ENCODE results near the gene PSMD11. TPM values are rescaled to one million over a fixed set of nuclear protein-coding genes. Genes with fewer than 3 reads are reported as not detected.

The PSMD11 gene
- total and polyA plus RNA-seq, 2 of the 13 experiments (the other 11 are each of a cell fraction or from before 2014, with no cell fraction given) = 69.8 to 152 TPM

DNA sequence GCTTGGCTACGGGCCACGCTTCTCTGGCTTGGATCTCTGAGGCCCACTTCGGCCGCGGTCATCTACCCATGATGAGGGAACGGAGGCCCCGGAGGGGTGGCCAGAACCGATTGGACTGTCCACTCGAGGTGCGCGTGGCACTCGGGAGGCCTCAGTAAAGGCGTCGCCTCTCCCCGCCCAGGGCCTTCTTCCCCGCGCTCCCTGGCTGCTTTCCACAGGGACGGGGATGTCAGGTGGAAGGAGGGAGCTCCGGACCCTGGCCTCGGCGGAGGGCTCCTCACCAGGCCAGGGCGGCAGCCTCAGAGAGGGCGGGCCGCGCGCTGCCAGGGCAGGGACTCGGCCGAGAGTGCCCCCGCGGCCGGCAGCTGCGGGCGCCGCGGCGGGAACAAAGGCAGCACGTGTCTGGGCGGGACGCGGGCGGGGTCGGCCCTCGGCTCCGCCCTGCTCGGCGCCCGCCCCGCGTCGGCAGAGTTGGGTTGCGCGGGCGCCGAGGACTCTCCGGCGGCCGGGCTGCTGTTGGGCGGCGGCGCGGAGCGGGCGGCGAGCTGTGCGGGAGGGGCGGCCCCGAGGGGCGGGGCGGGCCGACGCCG, 41.9 kb downstream of the PSMD11 start (continued):
- TF ChIP-seq SSRP1 (CRISPR knock-in tag; IDR thresholded peaks at IDR 0.05) = no peak
- TF ChIP-seq WIZ (CRISPR knock-in tag; IDR thresholded peaks at IDR 0.05) = no peak
- TF ChIP-seq ZNF564 (CRISPR knock-in tag; IDR thresholded peaks at IDR 0.05) = peak; percentile 66
- TF ChIP-seq KAT8 (CRISPR knock-in tag; IDR thresholded peaks at IDR 0.05) = no peak
- peak; percentile 67; the same call in 1 of the 2 replicates for TF ChIP-seq ZNF138 (CRISPR knock-in tag; IDR thresholded peaks at IDR 0.05; ENCODE audit: low read depth)
- no peak for TF ChIP-seq RFXANK (CRISPR knock-in tag; IDR thresholded peaks at IDR 0.05)
- TF ChIP-seq SAP130 (CRISPR knock-in tag; IDR thresholded peaks at IDR 0.05; ENCODE audit: low read depth) = peak; percentile 46
- no peak for TF ChIP-seq HNRNPK (IDR thresholded peaks at IDR 0.05; ENCODE audit: low read depth, low read length, poor library complexity, severe bottlenecking)
- TF ChIP-seq, protein P1, sequence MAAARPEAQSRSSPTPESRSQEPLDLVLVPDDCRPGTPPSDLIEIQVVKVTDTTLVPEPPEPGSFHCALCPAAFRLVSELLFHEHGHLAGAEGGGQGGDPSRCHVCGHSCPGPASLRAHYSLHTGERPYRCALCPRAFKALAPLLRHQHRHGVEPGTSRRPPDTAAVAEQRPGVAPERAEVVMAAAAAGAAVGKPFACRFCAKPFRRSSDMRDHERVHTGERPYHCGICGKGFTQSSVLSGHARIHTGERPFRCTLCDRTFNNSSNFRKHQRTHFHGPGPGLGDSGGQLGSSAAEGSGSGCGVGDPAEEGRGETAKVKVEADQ (CRISPR knock-in tag; IDR thresholded peaks at IDR 0.05; ENCODE audit: borderline replicate concordance) = no peak
- peak; percentile 82; the same call in 1 of the 2 replicates for TF ChIP-seq ZNF772 (CRISPR knock-in tag; IDR thresholded peaks at IDR 0.05)
- TF ChIP-seq, protein P2, sequence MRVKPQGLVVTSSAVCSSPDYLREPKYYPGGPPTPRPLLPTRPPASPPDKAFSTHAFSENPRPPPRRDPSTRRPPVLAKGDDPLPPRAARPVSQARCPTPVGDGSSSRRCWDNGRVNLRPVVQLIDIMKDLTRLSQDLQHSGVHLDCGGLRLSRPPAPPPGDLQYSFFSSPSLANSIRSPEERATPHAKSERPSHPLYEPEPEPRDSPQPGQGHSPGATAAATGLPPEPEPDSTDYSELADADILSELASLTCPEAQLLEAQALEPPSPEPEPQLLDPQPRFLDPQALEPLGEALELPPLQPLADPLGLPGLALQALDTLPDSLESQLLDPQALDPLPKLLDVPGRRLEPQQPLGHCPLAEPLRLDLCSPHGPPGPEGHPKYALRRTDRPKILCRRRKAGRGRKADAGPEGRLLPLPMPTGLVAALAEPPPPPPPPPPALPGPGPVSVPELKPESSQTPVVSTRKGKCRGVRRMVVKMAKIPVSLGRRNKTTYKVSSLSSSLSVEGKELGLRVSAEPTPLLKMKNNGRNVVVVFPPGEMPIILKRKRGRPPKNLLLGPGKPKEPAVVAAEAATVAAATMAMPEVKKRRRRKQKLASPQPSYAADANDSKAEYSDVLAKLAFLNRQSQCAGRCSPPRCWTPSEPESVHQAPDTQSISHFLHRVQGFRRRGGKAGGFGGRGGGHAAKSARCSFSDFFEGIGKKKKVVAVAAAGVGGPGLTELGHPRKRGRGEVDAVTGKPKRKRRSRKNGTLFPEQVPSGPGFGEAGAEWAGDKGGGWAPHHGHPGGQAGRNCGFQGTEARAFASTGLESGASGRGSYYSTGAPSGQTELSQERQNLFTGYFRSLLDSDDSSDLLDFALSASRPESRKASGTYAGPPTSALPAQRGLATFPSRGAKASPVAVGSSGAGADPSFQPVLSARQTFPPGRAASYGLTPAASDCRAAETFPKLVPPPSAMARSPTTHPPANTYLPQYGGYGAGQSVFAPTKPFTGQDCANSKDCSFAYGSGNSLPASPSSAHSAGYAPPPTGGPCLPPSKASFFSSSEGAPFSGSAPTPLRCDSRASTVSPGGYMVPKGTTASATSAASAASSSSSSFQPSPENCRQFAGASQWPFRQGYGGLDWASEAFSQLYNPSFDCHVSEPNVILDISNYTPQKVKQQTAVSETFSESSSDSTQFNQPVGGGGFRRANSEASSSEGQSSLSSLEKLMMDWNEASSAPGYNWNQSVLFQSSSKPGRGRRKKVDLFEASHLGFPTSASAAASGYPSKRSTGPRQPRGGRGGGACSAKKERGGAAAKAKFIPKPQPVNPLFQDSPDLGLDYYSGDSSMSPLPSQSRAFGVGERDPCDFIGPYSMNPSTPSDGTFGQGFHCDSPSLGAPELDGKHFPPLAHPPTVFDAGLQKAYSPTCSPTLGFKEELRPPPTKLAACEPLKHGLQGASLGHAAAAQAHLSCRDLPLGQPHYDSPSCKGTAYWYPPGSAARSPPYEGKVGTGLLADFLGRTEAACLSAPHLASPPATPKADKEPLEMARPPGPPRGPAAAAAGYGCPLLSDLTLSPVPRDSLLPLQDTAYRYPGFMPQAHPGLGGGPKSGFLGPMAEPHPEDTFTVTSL (CRISPR knock-in tag; IDR thresholded peaks at IDR 0.05; ENCODE audit: borderline replicate concordance) = no peak
- no peak for TF ChIP-seq POLR2AphosphoS2 (IDR thresholded peaks at IDR 0.05; ENCODE audit: low read depth, low read length)
- TF ChIP-seq HOXA9 (CRISPR knock-in tag; IDR thresholded peaks at IDR 0.05; ENCODE audit: borderline replicate concordance) = no peak
- TF ChIP-seq, protein P3, sequence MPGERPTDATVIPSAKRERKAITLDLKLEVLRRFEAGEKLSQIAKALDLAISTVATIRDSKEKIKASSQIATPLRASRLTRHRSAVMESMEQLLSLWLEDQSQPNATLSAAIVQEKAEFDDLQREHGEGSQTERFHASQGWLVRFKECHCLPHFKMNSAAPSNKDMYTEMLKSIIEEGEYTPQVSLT (CRISPR knock-in tag; IDR thresholded peaks at IDR 0.05; ENCODE audit: borderline replicate concordance, low read depth) = no peak; the same call in 1 of the 2 replicates
- TF ChIP-seq YEATS2 (CRISPR knock-in tag; IDR thresholded peaks at IDR 0.05; ENCODE audit: borderline replicate concordance) = no peak
- TF ChIP-seq DPF2 (CRISPR knock-in tag; IDR thresholded peaks at IDR 0.05; ENCODE audit: borderline replicate concordance, low read depth) = no peak
- TF ChIP-seq, protein P4, sequence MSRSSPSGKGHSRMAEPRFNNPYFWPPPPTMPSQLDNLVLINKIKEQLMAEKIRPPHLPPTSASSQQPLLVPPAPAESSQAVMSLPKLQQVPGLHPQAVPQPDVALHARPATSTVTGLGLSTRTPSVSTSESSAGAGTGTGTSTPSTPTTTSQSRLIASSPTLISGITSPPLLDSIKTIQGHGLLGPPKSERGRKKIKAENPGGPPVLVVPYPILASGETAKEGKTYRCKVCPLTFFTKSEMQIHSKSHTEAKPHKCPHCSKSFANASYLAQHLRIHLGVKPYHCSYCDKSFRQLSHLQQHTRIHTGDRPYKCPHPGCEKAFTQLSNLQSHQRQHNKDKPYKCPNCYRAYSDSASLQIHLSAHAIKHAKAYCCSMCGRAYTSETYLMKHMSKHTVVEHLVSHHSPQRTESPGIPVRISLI (CRISPR knock-in tag; IDR thresholded peaks at IDR 0.05; ENCODE audit: borderline replicate concordance) = no peak
- no peak for TF ChIP-seq ZNF552 (CRISPR knock-in tag; IDR thresholded peaks at IDR 0.05; ENCODE audit: borderline replicate concordance)
- TF ChIP-seq NCOA5 (CRISPR knock-in tag; IDR thresholded peaks at IDR 0.05) = no peak
- TF ChIP-seq, protein P5, sequence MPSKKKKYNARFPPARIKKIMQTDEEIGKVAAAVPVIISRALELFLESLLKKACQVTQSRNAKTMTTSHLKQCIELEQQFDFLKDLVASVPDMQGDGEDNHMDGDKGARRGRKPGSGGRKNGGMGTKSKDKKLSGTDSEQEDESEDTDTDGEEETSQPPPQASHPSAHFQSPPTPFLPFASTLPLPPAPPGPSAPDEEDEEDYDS (CRISPR knock-in tag; IDR thresholded peaks at IDR 0.05) = no peak
- TF ChIP-seq SP5 (CRISPR knock-in tag; IDR thresholded peaks at IDR 0.05; ENCODE audit: borderline replicate concordance, low read depth) = peak; percentile 86
- no peak for TF ChIP-seq RFX5 (IDR thresholded peaks at IDR 0.05; ENCODE audit: low read depth, low read length)
- peak; percentile 78 for TF ChIP-seq ZNF563 (CRISPR knock-in tag; IDR thresholded peaks at IDR 0.05)
